ENCODE data around the gene IER2.
"Not testable (repeated sequence)": the region's sequence is repeated elsewhere in the genome, so short reads cannot be mapped to it uniquely, and the experiment has no call there.

- not testable (repeated sequence) for TF ChIP-seq CTCF, POLR2A (IDR thresholded peaks at IDR 0.05)
Measured at GRCh38 chr19:13178291-13178690, 28.1 kb downstream of the IER2 start.

All from adrenal gland (tissue), 5 donors.